C4-2B (cell line): ENCODE results near the gene CEP89.

ENCODE experiments used
- CTCF ChIP-seq: fragments of 450-650 bp; conservative IDR thresholded peaks from 2 replicates; pipeline ENCODE4 v1.5.1; 2017; ENCODE audit warnings: mild to moderate bottlenecking
- ZFX ChIP-seq: fragments of 450-650 bp; IDR thresholded peaks from 2 replicates; pipeline ENCODE4 v1.6.1; 2017

GRCh38 chr19:32877323-32877912 is 94.3 kb downstream of the CEP89 start:
- TF ChIP-seq CTCF (no peak), ZFX (no peak)
